ENCODE data around the gene CBL. TPM values are rescaled to one million over a fixed set of nuclear protein-coding genes. Genes with fewer than 3 reads are reported as not detected.

CBL gene
- total RNA-seq, 1 donor from 2014 or later: 22.5 TPM

- TF ChIP-seq CTCF (IDR thresholded peaks at IDR 0.05; ENCODE audit: insufficient read depth, low read length, poor library complexity, severe bottlenecking): no peak
- Histone ChIP-seq H3K27me3 (ENCODE audit: control insufficient read depth, insufficient read depth, low read length) (no peaks in the 10 kb centered on the region), H3K36me3 (ENCODE audit: control insufficient read depth, insufficient read depth, low read length) (no peaks in the 10 kb centered on the region), H3K4me3 (ENCODE audit: low read depth, low read length) (no peak overlapping the region)
- no peak for DNase-seq (ENCODE audit: low read depth)
Measured at GRCh38 chr11:119332111-119332765, 126.1 kb downstream of the CBL start.

GRCh38 chr11:119334174-119334930 lies 128.2 kb downstream of the CBL start, which contains the start of gene RNF26:
Gene RNF26 (plus strand): TSS chr11:119334527. CDS start chr11:119335123, 596 bp downstream.
- peak within 1 kb of the TSS; percentile 85 for H3K4me3 ChIP-seq (ENCODE audit: low read depth, low read length)
- no peaks in the 10 kb centered on the region for H3K36me3 ChIP-seq (ENCODE audit: control insufficient read depth, insufficient read depth, low read length)
- H3K27me3 ChIP-seq (ENCODE audit: control insufficient read depth, insufficient read depth, low read length): peaks cover 3% of the 10 kb centered on the region
- peak; percentile 90 for DNase-seq (ENCODE audit: low read depth)
- no peak for TF ChIP-seq CTCF (IDR thresholded peaks at IDR 0.05; ENCODE audit: insufficient read depth, low read length, poor library complexity, severe bottlenecking)

- no peak for TF ChIP-seq CTCF (IDR thresholded peaks at IDR 0.05; ENCODE audit: insufficient read depth, low read length, poor library complexity, severe bottlenecking)
- no peaks in the 10 kb centered on the region for H3K36me3 ChIP-seq (ENCODE audit: control insufficient read depth, insufficient read depth, low read length)
- peaks cover 10% of the 10 kb centered on the region for H3K27me3 ChIP-seq (ENCODE audit: control insufficient read depth, insufficient read depth, low read length)
- DNase-seq (ENCODE audit: low read depth): no peak
- H3K4me3 ChIP-seq (ENCODE audit: low read depth, low read length): peak overlapping the region; percentile 85
Measured at GRCh38 chr11:119335091-119335654, 129.0 kb downstream of the CBL start.

GRCh38 chr11:119335655-119336543 lies 129.8 kb downstream of the CBL start:
- H3K36me3 ChIP-seq (ENCODE audit: control insufficient read depth, insufficient read depth, low read length): no peaks in the 10 kb centered on the region
- no peak for DNase-seq (ENCODE audit: low read depth)
- H3K4me3 ChIP-seq (ENCODE audit: low read depth, low read length): peak overlapping the region; percentile 85
- peaks cover 17% of the 10 kb centered on the region for H3K27me3 ChIP-seq (ENCODE audit: control insufficient read depth, insufficient read depth, low read length)
- no peak for TF ChIP-seq CTCF (IDR thresholded peaks at IDR 0.05; ENCODE audit: insufficient read depth, low read length, poor library complexity, severe bottlenecking)

- no peaks in the 10 kb centered on the region for H3K36me3 ChIP-seq (ENCODE audit: control insufficient read depth, insufficient read depth, low read length)
- no peak for TF ChIP-seq CTCF (IDR thresholded peaks at IDR 0.05; ENCODE audit: insufficient read depth, low read length, poor library complexity, severe bottlenecking)
- DNase-seq (ENCODE audit: low read depth): no peak
- no peak overlapping the region for H3K4me3 ChIP-seq (ENCODE audit: low read depth, low read length)
- H3K27me3 ChIP-seq (ENCODE audit: control insufficient read depth, insufficient read depth, low read length): peaks cover 27% of the 10 kb centered on the region
Measured at GRCh38 chr11:119336744-119337469, 130.8 kb downstream of the CBL start.
